GM18526 (cell line): ENCODE data around the gene ZNF679.
"Not testable (repeated sequence)": the region's sequence is repeated elsewhere in the genome, so short reads cannot be mapped to it uniquely, and the experiment has no call there.

Source experiments
- POLR2A ChIP-seq: IDR thresholded peaks from 3 replicates; pipeline ENCODE4 v1.6.1; 2011; ENCODE audit not compliant: insufficient read length; ENCODE audit errors: extremely low read depth

The ZNF679 gene

GRCh38 chr7:64228174-64228573 is at the start of gene ZNF679:
Gene ZNF679 (plus strand): TSS chr7:64228474. CDS start chr7:64249118, 20,644 bp downstream.
- TF ChIP-seq POLR2A = not testable (repeated sequence)

- no peak for TF ChIP-seq POLR2A
Measured at GRCh38 chr7:64180989-64181388, 47.3 kb upstream of the ZNF679 start.

GRCh38 chr7:64181586-64181985 is 46.7 kb upstream of the ZNF679 start:
- no peak for TF ChIP-seq POLR2A

- no peak for TF ChIP-seq POLR2A
Measured at GRCh38 chr7:64182036-64182790, 46.1 kb upstream of the ZNF679 start.

- TF ChIP-seq POLR2A = no peak
Measured at GRCh38 chr7:64183126-64183742, 45.0 kb upstream of the ZNF679 start.

- no peak for TF ChIP-seq POLR2A
Measured at GRCh38 chr7:64183827-64184372, 44.4 kb upstream of the ZNF679 start.

- TF ChIP-seq POLR2A = no peak
Measured at GRCh38 chr7:64184376-64184775, 43.9 kb upstream of the ZNF679 start.

- TF ChIP-seq POLR2A = no peak
Measured at GRCh38 chr7:64187408-64187807, 40.9 kb upstream of the ZNF679 start.

GRCh38 chr7:64192148-64192704 is 36.0 kb upstream of the ZNF679 start:
- no peak for TF ChIP-seq POLR2A

- TF ChIP-seq POLR2A = no peak
Measured at GRCh38 chr7:64192775-64193174, 35.5 kb upstream of the ZNF679 start.

- no peak for TF ChIP-seq POLR2A
Measured at GRCh38 chr7:64206903-64207302, 21.4 kb upstream of the ZNF679 start, which contains the start of gene ZNF735. Gene ZNF735 (plus strand): TSS chr7:64207203. CDS start chr7:64207203, 0 bp downstream.

GRCh38 chr7:64223366-64223765 is 4.9 kb upstream of the ZNF679 start:
- TF ChIP-seq POLR2A = no peak

GRCh38 chr7:64266341-64266919 is 38.2 kb downstream of the ZNF679 start:
- TF ChIP-seq POLR2A = no peak

GRCh38 chr7:64277630-64278029 is 49.4 kb downstream of the ZNF679 start:
- no peak for TF ChIP-seq POLR2A

GRCh38 chr7:64294701-64295420 is 66.6 kb downstream of the ZNF679 start:
- no peak for TF ChIP-seq POLR2A
